ENCODE data around the gene TNFRSF8.
A peak's percentile ranks its signal among the peaks of the same experiment; 100 is the strongest.

The TNFRSF8 gene

GRCh38 chr1:12064073-12064969 is 1.2 kb downstream of the TNFRSF8 start:
- no peak for DNase-seq

- peak; percentile 18 for DNase-seq
Measured at GRCh38 chr1:12065872-12066271, 2.8 kb downstream of the TNFRSF8 start.

GRCh38 chr1:12067900-12068821 is 5.1 kb downstream of the TNFRSF8 start:
- DNase-seq = peak; percentile 30

GRCh38 chr1:12069623-12070244 is 6.6 kb downstream of the TNFRSF8 start:
- DNase-seq = no peak

GRCh38 chr1:12071892-12072291 is 8.8 kb downstream of the TNFRSF8 start:
- no peak for DNase-seq

- DNase-seq = no peak
Measured at GRCh38 chr1:12072741-12073140, 9.6 kb downstream of the TNFRSF8 start.

- DNase-seq = no peak
Measured at GRCh38 chr1:12073796-12074195, 10.7 kb downstream of the TNFRSF8 start.

GRCh38 chr1:12075195-12076114 is 12.4 kb downstream of the TNFRSF8 start:
- no peak for DNase-seq

- no peak for DNase-seq
Measured at GRCh38 chr1:12076425-12077005, 13.4 kb downstream of the TNFRSF8 start.

- DNase-seq = no peak
Measured at GRCh38 chr1:12078575-12078937, 15.5 kb downstream of the TNFRSF8 start.

GRCh38 chr1:12078938-12079861 is 16.1 kb downstream of the TNFRSF8 start:
- peak; percentile 52 for DNase-seq

GRCh38 chr1:12080156-12080555 is 17.1 kb downstream of the TNFRSF8 start:
- DNase-seq = no peak

GRCh38 chr1:12080773-12081556 is 17.9 kb downstream of the TNFRSF8 start:
- no peak for DNase-seq

- DNase-seq = no peak
Measured at GRCh38 chr1:12081648-12082396, 18.7 kb downstream of the TNFRSF8 start.

GRCh38 chr1:12082988-12083387 is 19.9 kb downstream of the TNFRSF8 start:
- no peak for DNase-seq

- no peak for DNase-seq
Measured at GRCh38 chr1:12083766-12084165, 20.7 kb downstream of the TNFRSF8 start.

GRCh38 chr1:12085643-12086260 is 22.6 kb downstream of the TNFRSF8 start:
- no peak for DNase-seq

- DNase-seq = peak; percentile 69
Measured at GRCh38 chr1:12087797-12088314, 24.8 kb downstream of the TNFRSF8 start.

All from CD4-positive, alpha-beta T cell treated with Interleukin-12 subunit alpha and Interleukin-12 subunit beta, for 1 hour (primary cell).